Effector CD8-positive, alpha-beta T cell (primary cell): ENCODE data around the gene GALNTL6.

ENCODE experiments used
- DNase-seq: peaks from one replicate; lab custom pipeline; 2025; lab: John Stamatoyannopoulos, UW

The GALNTL6 gene

DNA sequence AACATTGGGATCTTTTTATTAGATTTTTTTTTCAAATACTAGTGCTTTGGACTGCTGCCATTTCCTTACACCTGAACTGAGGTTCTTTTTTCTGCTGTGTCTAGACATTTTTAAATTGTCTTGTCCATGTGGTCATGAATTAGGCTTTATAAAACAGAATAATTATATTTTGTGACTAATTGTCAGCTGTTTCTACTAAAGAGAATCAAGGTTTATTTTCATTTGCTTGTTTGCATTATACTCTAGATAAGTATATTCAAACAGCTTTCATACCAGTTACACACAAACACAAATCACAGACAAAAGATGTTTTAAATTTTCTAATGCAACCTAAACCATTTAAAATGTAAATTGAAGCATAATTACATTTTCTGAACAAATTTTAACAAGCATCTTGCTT, 194.7 kb downstream of the GALNTL6 start:
- DNase-seq, result no peak

- no peak for DNase-seq
These were observed 196.4 kb downstream of the GALNTL6 start for GRCh38 chr4:172009446-172010230.

DNA sequence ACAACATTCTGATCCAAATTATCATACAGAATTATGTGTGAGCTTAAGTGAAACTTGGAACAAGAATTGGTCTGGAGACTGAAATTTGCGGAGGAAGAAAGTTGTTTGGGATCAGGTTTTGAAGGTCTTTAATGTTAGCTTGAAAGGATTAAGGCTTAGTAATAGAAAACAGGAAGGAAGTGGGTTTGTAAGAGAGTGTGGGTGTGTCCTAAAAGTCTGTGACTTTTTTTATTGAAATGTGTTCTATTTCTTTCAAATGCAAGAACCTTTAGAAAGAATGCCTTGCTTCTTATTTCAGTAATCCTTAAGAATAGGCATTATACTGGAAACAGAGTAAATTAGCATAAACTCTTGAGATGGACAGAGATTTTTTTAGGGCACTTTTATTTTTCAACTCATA, 198.0 kb downstream of the GALNTL6 start:
- no peak for DNase-seq

DNA sequence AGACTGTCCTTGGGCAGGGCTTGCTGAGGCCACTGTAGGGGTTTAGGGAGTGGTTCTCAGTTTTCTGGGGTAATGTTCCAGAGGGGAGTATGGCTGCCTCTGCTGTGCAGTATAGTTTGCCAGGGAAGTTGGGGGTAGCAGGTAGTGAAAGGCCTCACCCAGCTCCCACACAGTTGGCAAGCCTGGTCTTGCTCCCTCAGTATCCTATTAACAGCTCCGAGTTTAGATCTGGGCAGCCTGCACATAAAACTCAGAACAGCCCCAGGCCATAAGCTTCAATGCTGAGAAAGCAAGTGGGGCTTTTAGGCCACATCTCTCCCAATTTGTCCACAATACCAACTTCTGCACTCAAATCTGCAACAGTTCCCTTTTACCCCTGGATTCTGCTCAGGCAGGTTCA, 205.2 kb downstream of the GALNTL6 start:
- no peak for DNase-seq

GRCh38 chr4:172035562-172035961, 222.4 kb downstream of the GALNTL6 start:
- DNase-seq, result no peak

- no peak for DNase-seq
These were observed 227.6 kb downstream of the GALNTL6 start for GRCh38 chr4:172040766-172041165.

DNA sequence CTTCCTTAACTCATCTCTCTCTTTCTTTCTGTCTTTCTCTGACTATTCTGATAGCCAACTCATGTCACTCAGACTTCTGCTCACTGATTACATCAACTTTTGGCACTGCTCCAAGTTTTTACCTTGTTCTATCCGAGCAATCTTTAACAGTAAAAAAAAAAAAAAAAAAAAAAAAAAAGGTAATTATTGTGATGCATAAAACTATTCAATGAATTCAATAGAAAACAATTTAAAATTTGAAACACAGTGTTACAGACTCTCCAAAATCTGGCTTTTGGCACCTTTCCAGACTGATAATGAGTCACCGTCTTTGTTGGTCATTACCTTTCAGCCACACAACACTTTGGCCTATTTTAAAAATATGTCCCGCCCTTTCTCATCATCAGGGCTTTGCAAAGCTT, 229.5 kb downstream of the GALNTL6 start:
- no peak for DNase-seq

DNA sequence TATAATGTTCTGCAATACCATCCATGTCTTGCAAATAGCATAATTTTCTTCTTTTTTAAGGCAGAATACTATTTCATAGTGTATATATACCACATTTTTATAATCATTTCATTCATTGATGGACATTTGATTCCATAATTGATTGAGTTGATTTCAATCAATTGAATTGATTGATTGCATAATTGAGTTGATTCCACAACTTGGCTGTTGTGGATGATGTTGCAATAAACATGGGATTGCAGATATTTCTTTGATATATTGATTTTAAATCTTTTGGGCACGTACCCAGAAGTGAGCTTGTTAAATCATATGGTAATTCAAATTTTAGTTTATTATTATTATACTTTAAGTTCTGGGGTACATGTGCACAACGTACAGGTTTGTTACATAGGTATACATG, 232.8 kb downstream of the GALNTL6 start:
- no peak for DNase-seq

GRCh38 chr4:172048666-172049065, 235.5 kb downstream of the GALNTL6 start:
- DNase-seq, result no peak

GRCh38 chr4:172050911-172051310, 237.7 kb downstream of the GALNTL6 start:
- DNase-seq, result no peak

GRCh38 chr4:172055046-172055445, 241.8 kb downstream of the GALNTL6 start:
- DNase-seq, result no peak

- DNase-seq, result no peak
These were observed 242.3 kb downstream of the GALNTL6 start for GRCh38 chr4:172055498-172055897.

DNA sequence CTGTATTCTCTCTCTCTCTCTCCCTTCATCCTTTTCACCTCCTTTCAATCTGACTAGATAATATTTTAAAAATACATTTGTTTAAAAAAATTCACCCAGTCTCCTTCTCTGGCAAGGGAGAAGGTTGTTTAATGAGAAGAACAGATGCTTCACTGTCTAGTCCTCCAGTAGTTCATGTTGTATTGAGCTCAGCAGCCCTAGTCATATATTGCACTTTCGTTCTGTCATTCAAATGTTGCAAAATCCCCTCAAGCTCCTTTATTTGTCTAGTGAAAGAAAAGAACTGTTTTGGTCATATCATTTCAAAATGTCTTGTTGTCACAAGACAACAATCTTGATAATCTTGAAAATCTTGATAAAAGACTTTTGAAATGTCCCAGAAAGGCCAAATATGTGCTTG, 248.0 kb downstream of the GALNTL6 start:
- DNase-seq, result no peak

- DNase-seq, result no peak
These were observed 255.3 kb downstream of the GALNTL6 start for GRCh38 chr4:172068506-172068905.

- DNase-seq, result no peak
These were observed 260.4 kb downstream of the GALNTL6 start for GRCh38 chr4:172073590-172073989.

GRCh38 chr4:172083272-172083671, 270.1 kb downstream of the GALNTL6 start:
- DNase-seq, result no peak

- no peak for DNase-seq
These were observed 275.4 kb downstream of the GALNTL6 start for GRCh38 chr4:172088556-172088955.

DNA sequence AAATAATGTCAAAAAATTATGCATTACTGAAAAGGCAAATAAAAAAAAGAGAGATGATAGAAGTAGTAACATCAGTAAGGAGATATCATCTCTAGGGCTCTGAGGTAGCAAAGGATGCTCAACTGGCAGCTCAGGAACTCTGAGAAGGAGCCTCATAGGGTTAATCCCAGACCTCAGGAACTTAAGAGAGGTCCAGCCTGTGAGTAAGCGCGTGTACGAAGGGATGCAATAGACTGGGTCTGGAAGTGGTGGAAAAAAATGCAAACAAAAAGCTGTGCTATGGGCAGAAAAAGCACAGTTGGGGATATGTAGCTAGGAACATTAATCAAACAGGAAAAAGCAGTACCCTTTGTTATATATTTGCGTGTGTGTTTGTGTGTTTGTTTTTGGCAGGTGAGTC, 282.0 kb downstream of the GALNTL6 start:
- DNase-seq, result no peak

DNA sequence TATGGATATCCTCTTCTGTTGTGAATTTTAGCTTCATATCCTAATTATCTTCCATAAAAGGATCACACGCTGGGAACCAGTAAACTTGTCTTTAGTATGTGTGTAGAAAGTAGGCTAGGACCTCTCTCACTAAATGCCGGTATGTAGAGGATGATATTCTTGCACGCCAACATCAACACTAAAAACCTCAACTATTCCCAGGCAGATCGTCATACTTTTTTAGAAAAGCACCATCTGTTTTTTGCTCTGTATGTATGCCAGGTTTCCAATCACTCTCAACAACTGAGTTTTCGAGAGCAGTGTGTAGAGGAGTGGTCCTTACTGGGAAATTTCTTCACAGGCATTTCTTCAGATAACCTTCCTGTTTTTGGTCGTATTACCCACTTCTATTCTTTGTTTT, 283.6 kb downstream of the GALNTL6 start:
- DNase-seq, result no peak

DNA sequence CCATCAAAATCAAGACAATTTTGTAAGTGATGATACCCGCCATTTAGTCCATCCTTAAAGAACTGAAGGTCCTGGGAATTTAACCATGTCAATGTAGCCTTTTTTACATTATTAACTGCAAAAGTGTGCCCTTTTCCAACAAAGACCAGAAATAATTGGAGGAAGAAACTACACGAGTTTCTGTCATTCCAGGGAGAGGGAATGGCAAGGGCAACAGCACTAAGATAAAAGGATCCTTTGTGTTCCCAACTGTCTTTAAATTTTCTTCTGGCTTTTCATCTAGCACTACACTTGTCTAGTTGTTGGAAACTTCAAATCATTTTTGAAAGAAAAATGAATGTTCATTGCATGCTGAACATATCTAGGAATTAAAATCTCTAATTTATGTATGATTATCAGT, 286.2 kb downstream of the GALNTL6 start:
- DNase-seq, result no peak

DNA sequence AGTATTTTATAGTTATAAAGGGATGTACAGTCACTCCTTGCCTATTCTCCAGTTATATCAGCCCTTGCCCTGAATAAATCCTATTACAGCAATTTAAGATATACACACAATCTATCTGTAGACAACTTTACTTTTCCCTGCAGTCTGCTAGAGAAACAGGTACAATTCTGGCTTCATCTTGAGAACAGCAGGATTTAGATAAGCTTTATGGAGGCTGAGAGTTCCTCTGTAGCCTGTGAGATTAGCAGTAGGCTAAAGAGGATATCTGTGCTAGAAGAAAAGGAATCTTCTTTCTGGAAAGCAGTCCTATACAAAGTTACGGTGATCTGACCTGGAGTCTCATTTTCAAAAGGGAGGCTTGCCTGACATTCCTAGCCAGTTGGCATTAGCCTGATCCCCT, 290.3 kb downstream of the GALNTL6 start:
- no peak for DNase-seq

- no peak for DNase-seq
These were observed 291.3 kb downstream of the GALNTL6 start for GRCh38 chr4:172104539-172104938.

GRCh38 chr4:172105918-172106317, 292.7 kb downstream of the GALNTL6 start:
- DNase-seq, result no peak

- no peak for DNase-seq
These were observed 296.3 kb downstream of the GALNTL6 start for GRCh38 chr4:172109466-172109865.
